Activated T-cell treated with anti-CD3 and anti-CD28 coated beads, Interleukin-2, amount 50 U/mL, for 48 hours (primary cell): ENCODE data around the gene TRIM33.
A peak's percentile ranks its signal among the peaks of the same experiment; 100 is the strongest.

Experiments used
- DNase-seq, 2 experiments: peaks; one replicate each; pipeline ENCODE4 v3.0.0-alpha.2; 2020

TRIM33 gene

GRCh38 chr1:114511032-114511785 is at the start of gene TRIM33:
TSS of gene TRIM33 (minus strand) at chr1:114511203. CDS start at chr1:114511076, 127 bp downstream.
- peak; percentile 91 to 95 for DNase-seq

- DNase-seq = no peak
Measured at GRCh38 chr1:114559356-114559755, 48.4 kb upstream of the TRIM33 start.

- DNase-seq = no peak
Measured at GRCh38 chr1:114558544-114558943, 47.5 kb upstream of the TRIM33 start.

- no peak for DNase-seq
Measured at GRCh38 chr1:114554577-114554976, 43.6 kb upstream of the TRIM33 start.

- DNase-seq = no peak
Measured at GRCh38 chr1:114552106-114552639, 41.2 kb upstream of the TRIM33 start.

GRCh38 chr1:114551400-114551799 is 40.4 kb upstream of the TRIM33 start:
- no peak for DNase-seq

GRCh38 chr1:114550336-114550735 is 39.3 kb upstream of the TRIM33 start:
- DNase-seq = no peak

GRCh38 chr1:114549137-114549536 is 38.1 kb upstream of the TRIM33 start:
- no peak for DNase-seq

- no peak for DNase-seq
Measured at GRCh38 chr1:114547076-114547475, 36.1 kb upstream of the TRIM33 start.

GRCh38 chr1:114545796-114546195 is 34.8 kb upstream of the TRIM33 start:
- no peak for DNase-seq

- DNase-seq = no peak
Measured at GRCh38 chr1:114545315-114545714, 34.3 kb upstream of the TRIM33 start.

- DNase-seq = no peak
Measured at GRCh38 chr1:114540821-114541220, 29.8 kb upstream of the TRIM33 start.

GRCh38 chr1:114540272-114540671 is 29.3 kb upstream of the TRIM33 start:
- DNase-seq = no peak

GRCh38 chr1:114536043-114536442 is 25.0 kb upstream of the TRIM33 start:
- DNase-seq = no peak

GRCh38 chr1:114535401-114535800 is 24.4 kb upstream of the TRIM33 start:
- DNase-seq = no peak

- DNase-seq = no peak
Measured at GRCh38 chr1:114531094-114531493, 20.1 kb upstream of the TRIM33 start.

GRCh38 chr1:114530224-114530623 is 19.2 kb upstream of the TRIM33 start:
- DNase-seq = no peak

GRCh38 chr1:114524944-114525343 is 13.9 kb upstream of the TRIM33 start:
- no peak for DNase-seq

- DNase-seq = no peak
Measured at GRCh38 chr1:114522264-114522575, 11.2 kb upstream of the TRIM33 start.

GRCh38 chr1:114521396-114522263 is 10.6 kb upstream of the TRIM33 start:
- no peak for DNase-seq

GRCh38 chr1:114517348-114517747 is 6.3 kb upstream of the TRIM33 start:
- DNase-seq = no peak

- DNase-seq = no peak
Measured at GRCh38 chr1:114512595-114513280, 1.7 kb upstream of the TRIM33 start.

GRCh38 chr1:114510274-114511031 is 550 bp downstream of the TRIM33 start:
- DNase-seq = peak; percentile 58 to 69
